Activated CD8-positive, alpha-beta T cell treated with anti-CD3 and anti-CD28 coated beads for 36 hours (primary cell): ENCODE data around the gene TOP1. TPM values are rescaled to one million over a fixed set of nuclear protein-coding genes. Genes with fewer than 3 reads are reported as not detected.

Source experiments
- ATAC-seq: fragments of 200-7000 bp; cut with Tn5 transposase; one replicate; pipeline ENCODE4 v1.10.0; 2021; ENCODE audit warnings: mild to moderate bottlenecking, moderate library complexity
- CTCF ChIA-PET: fragments of 350-600 bp; sonication (Branson Sonifier 250); formaldehyde crosslinking; loops from one replicate; lab custom pipeline; 2021; ENCODE audit warnings: antibody characterized with exemption; lab: Charles Lee
- POLR2A ChIA-PET: fragments of 350-600 bp; sonication (Branson Sonifier 250); formaldehyde crosslinking; loops from one replicate; lab custom pipeline; 2021; ENCODE audit warnings: antibody characterized with exemption; lab: Charles Lee
- DNase-seq: peaks from one replicate; pipeline ENCODE4 v3.0.0-alpha.2; 2020
- H3K27ac Mint-ChIP-seq: one replicate; pipeline ENCODE4 v1.8.0; 2021; ENCODE audit warnings: mild to moderate bottlenecking, mixed read lengths
- H3K27me3 Mint-ChIP-seq: one replicate; pipeline ENCODE4 v1.8.0; 2021; ENCODE audit warnings: mixed read lengths
- H3K36me3 Mint-ChIP-seq: one replicate; pipeline ENCODE4 v1.8.0; 2021; ENCODE audit warnings: low read depth, mixed read lengths
- H3K4me1 Mint-ChIP-seq: one replicate; pipeline ENCODE4 v1.8.0; 2021; ENCODE audit warnings: low read depth, mixed read lengths
- H3K4me3 Mint-ChIP-seq: one replicate; pipeline ENCODE4 v1.8.0; 2021; ENCODE audit warnings: mild to moderate bottlenecking, moderate library complexity, mixed read lengths
- H3K9me3 Mint-ChIP-seq: one replicate; pipeline ENCODE4 v1.8.0; 2021; ENCODE audit warnings: mixed read lengths
- CTCF ChIP-seq: fragments of 200-600 bp; IDR thresholded peaks from one replicate; pipeline ENCODE4 v1.8.0; 2022; ENCODE audit warnings: antibody characterized with exemption, mild to moderate bottlenecking
- intact Hi-C: fragments of 100-400 bp; cut with micrococcal nuclease; formaldehyde crosslinking; loops from one replicate; pipeline ENCODE4 v1.10.0; 2022
- total RNA-seq, 2 experiments: library from RNA; stranded (reverse); gene quantifications; one replicate each; pipeline ENCODE4 v1.2.3, GENCODE V29; 2021

TOP1 gene
- total RNA-seq, 2 experiments from 2014 or later: 81.0 to 81.1 TPM

GRCh38 chr20:41133709-41134361 lies 105.2 kb downstream of the TOP1 start:
- CTCF ChIA-PET: interaction anchor here (0.7 to 14.5 kb wide), 25 partner anchors 8 to 482 kb away, joined by 3 to 209 read pairs (median 7); partner anchors contain the start of gene LPIN3
- Mint-ChIP-seq H3K4me1 (peaks cover 44% of the 10 kb centered on the region), H3K27ac (peak overlapping the region; percentile 83), H3K36me3 (peaks cover 7% of the 10 kb centered on the region), H3K9me3 (no peaks in the 10 kb centered on the region), H3K4me3 (no peak overlapping the region), H3K27me3 (no peaks in the 10 kb centered on the region)
- DNase-seq: peak; percentile 84
- peak; percentile 13 for ATAC-seq
- POLR2A ChIA-PET: interaction anchor here (0.7 to 15.4 kb wide), 5 partner anchors 15 to 65 kb away, joined by 3 to 361 read pairs (median 4); no protein-coding TSS in a partner anchor
- no peak for TF ChIP-seq CTCF
- intact Hi-C loops: no loop called here

GRCh38 chr20:41134362-41135186 lies 106.0 kb downstream of the TOP1 start:
- Mint-ChIP-seq H3K27ac (peak overlapping the region; percentile 83), H3K36me3 (peaks cover 14% of the 10 kb centered on the region), H3K9me3 (no peaks in the 10 kb centered on the region), H3K4me3 (no peak overlapping the region), H3K4me1 (peaks cover 51% of the 10 kb centered on the region), H3K27me3 (no peaks in the 10 kb centered on the region)
- ChIA-PET POLR2A (interaction anchor here (0.7 to 15.4 kb wide), 4 partner anchors 23 to 64 kb away, joined by 3 to 361 read pairs (median 4); no protein-coding TSS in a partner anchor), CTCF (interaction anchor here (0.7 to 14.5 kb wide), 47 partner anchors 9 to 481 kb away, joined by 3 to 209 read pairs (median 5); partner anchors contain the start of gene LPIN3)
- ATAC-seq (no peak), DNase-seq (no peak)
- TF ChIP-seq CTCF: no peak
- intact Hi-C loops: loop anchor here (1.0 to 5.0 kb wide), 2 partner anchors 98 to 203 kb away; no protein-coding TSS in a partner anchor

- TF ChIP-seq CTCF: peak; percentile 93
- peak overlapping the region; percentile 91 for H3K4me3 Mint-ChIP-seq
- peaks cover 58% of the 10 kb centered on the region for H3K4me1 Mint-ChIP-seq
- POLR2A ChIA-PET: interaction anchor here (1.2 to 15.4 kb wide), 4 partner anchors 15 to 41 kb away, joined by 3 to 361 read pairs (median 4); no protein-coding TSS in a partner anchor
- intact Hi-C loops: loop anchor here (1.0 to 5.0 kb wide), 2 partner anchors 97 to 202 kb away; no protein-coding TSS in a partner anchor
- no peak for ATAC-seq
- DNase-seq: peak; percentile 80
- H3K27me3 Mint-ChIP-seq: no peaks in the 10 kb centered on the region
- CTCF ChIA-PET: interaction anchor here (0.6 to 14.5 kb wide), 46 partner anchors 9 to 480 kb away, joined by 3 to 209 read pairs (median 5); partner anchors contain the start of gene LPIN3
- peaks cover 22% of the 10 kb centered on the region for H3K36me3 Mint-ChIP-seq
- no peaks in the 10 kb centered on the region for H3K9me3 Mint-ChIP-seq
- peak overlapping the region; percentile 17 for H3K27ac Mint-ChIP-seq
These were observed 106.7 kb downstream of the TOP1 start for GRCh38 chr20:41135187-41135887.

GRCh38 chr20:41135888-41136679 lies 107.5 kb downstream of the TOP1 start:
- H3K36me3 Mint-ChIP-seq: peaks cover 29% of the 10 kb centered on the region
- DNase-seq: no peak
- POLR2A ChIA-PET: interaction anchor here (0.7 to 15.4 kb wide), 6 partner anchors 8 to 40 kb away, joined by 3 to 361 read pairs (median 3); no protein-coding TSS in a partner anchor

More at GRCh38 chr20:41135888-41136679, 107.5 kb downstream of the TOP1 start:
- Mint-ChIP-seq H3K4me1 (peaks cover 63% of the 10 kb centered on the region), H3K9me3 (no peaks in the 10 kb centered on the region), H3K4me3 (peak overlapping the region; percentile 91), H3K27ac (peak overlapping the region; percentile 87), H3K27me3 (no peaks in the 10 kb centered on the region)
- ATAC-seq: no peak
- no peak for TF ChIP-seq CTCF
- CTCF ChIA-PET: interaction anchor here (0.6 to 14.5 kb wide), 40 partner anchors 8 to 258 kb away, joined by 3 to 209 read pairs (median 5); partner anchors contain the start of gene LPIN3
- intact Hi-C loops: loop anchor here (1.0 to 5.0 kb wide), 2 partner anchors 96 to 201 kb away; no protein-coding TSS in a partner anchor
